GM12878 (cell line): ENCODE data around the gene RARB. TPM values are rescaled to one million over a fixed set of nuclear protein-coding genes. Genes with fewer than 3 reads are reported as not detected.

Experiments used
- POLR2AphosphoS5 ChIP-seq: IDR thresholded peaks from 2 replicates; pipeline ENCODE4 v1.6.1; 2011; ENCODE audit warnings: mild to moderate bottlenecking, low read length, inconsistent platforms
- polyA plus RNA-seq, 11 experiments: library from polyadenylated mRNA; depleted of rRNA in 4 of 11; unstranded in 6 of 11; stranded (reverse) in 5 of 11; fragments of >200 nt; fragmentation: Nextera tagmentation in 4 of 11; fragmentation: Illumina TruSeq in 1 of 11; extraction: Ambion mirVana in 4 of 11; extraction: Trizol in 1 of 11; gene quantifications; 1 replicate in 1 of 11; 2 replicates in 10 of 11; pipeline versions ENCODE4 v1.2.1 to v1.2.3, GENCODE V29; 2011 to 2016; ENCODE audit warnings: inconsistent platforms in 2 of 11, missing spikeins in 2 of 11, low read depth in 1 of 11
- total RNA-seq, 4 experiments: library from RNA; depleted of rRNA in 3 of 4; stranded (reverse); fragments of >200 nt in 3 of 4; fragmentation: Illumina TruSeq in 1 of 4; extraction: Trizol in 1 of 4; gene quantifications; 2 replicates each; pipeline versions ENCODE4 v1.2.1 to v1.2.3, GENCODE V29; 2013 to 2021
- TF ChIP-seq, protein P1 (sequence below): fragments of 450-650 bp; IDR thresholded peaks from 2 replicates; pipeline ENCODE4 v1.6.1; 2017; ENCODE audit warnings: mild to moderate bottlenecking, moderate library complexity
- TF ChIP-seq, protein P2 (sequence below): fragments of 450-650 bp; IDR thresholded peaks from 2 replicates; pipeline ENCODE4 v1.6.1; 2016; ENCODE audit warnings: mild to moderate bottlenecking, moderate library complexity, borderline replicate concordance
- TF ChIP-seq, protein P3 (sequence below): fragments of 450-650 bp; IDR thresholded peaks from 2 replicates; pipeline ENCODE4 v1.6.1; 2017; ENCODE audit warnings: low read depth, mild to moderate bottlenecking, moderate library complexity

The RARB gene
- total and polyA plus RNA-seq, 10 of the 15 experiments (the other 5 are each of a cell fraction or from before 2014, with no cell fraction given) = 0.05 to 0.06 TPM; not detected in 8

DNA sequence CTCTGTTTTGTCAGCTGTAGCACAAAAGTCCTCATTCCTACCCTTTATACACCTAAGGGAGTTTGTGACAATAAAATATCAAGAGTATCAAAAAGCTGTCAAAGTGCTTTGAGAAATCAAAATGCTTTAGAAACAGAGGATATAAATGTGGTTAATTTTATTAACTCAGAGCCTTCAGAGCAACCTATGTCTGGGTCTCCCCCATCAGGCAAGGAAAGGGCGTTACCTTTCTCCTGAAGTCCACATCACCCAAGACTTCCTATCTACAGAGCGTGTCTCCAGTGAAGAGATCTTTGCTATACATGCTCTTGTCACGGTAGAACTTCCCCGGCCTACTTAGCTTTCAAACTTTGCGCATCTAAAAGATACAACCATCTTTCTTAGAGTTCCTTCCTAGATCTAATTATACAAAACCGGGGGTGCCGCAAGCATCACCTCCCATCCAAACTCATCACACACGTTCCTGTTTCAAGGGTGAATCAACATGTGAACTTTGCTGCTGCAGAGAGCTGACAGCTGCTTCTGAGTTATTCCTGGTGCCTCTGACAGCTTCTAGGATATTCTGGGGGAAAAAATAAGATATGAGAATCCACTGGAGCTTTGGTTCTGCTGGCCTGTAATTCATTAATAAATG is 93.0 kb downstream of the RARB start (continued):
- TF ChIP-seq, protein P1, sequence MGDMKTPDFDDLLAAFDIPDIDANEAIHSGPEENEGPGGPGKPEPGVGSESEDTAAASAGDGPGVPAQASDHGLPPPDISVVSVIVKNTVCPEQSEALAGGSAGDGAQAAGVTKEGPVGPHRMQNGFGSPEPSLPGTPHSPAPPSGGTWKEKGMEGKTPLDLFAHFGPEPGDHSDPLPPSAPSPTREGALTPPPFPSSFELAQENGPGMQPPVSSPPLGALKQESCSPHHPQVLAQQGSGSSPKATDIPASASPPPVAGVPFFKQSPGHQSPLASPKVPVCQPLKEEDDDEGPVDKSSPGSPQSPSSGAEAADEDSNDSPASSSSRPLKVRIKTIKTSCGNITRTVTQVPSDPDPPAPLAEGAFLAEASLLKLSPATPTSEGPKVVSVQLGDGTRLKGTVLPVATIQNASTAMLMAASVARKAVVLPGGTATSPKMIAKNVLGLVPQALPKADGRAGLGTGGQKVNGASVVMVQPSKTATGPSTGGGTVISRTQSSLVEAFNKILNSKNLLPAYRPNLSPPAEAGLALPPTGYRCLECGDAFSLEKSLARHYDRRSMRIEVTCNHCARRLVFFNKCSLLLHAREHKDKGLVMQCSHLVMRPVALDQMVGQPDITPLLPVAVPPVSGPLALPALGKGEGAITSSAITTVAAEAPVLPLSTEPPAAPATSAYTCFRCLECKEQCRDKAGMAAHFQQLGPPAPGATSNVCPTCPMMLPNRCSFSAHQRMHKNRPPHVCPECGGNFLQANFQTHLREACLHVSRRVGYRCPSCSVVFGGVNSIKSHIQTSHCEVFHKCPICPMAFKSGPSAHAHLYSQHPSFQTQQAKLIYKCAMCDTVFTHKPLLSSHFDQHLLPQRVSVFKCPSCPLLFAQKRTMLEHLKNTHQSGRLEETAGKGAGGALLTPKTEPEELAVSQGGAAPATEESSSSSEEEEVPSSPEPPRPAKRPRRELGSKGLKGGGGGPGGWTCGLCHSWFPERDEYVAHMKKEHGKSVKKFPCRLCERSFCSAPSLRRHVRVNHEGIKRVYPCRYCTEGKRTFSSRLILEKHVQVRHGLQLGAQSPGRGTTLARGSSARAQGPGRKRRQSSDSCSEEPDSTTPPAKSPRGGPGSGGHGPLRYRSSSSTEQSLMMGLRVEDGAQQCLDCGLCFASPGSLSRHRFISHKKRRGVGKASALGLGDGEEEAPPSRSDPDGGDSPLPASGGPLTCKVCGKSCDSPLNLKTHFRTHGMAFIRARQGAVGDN = no peak
- no peak for TF ChIP-seq POLR2AphosphoS5
- TF ChIP-seq, protein P2, sequence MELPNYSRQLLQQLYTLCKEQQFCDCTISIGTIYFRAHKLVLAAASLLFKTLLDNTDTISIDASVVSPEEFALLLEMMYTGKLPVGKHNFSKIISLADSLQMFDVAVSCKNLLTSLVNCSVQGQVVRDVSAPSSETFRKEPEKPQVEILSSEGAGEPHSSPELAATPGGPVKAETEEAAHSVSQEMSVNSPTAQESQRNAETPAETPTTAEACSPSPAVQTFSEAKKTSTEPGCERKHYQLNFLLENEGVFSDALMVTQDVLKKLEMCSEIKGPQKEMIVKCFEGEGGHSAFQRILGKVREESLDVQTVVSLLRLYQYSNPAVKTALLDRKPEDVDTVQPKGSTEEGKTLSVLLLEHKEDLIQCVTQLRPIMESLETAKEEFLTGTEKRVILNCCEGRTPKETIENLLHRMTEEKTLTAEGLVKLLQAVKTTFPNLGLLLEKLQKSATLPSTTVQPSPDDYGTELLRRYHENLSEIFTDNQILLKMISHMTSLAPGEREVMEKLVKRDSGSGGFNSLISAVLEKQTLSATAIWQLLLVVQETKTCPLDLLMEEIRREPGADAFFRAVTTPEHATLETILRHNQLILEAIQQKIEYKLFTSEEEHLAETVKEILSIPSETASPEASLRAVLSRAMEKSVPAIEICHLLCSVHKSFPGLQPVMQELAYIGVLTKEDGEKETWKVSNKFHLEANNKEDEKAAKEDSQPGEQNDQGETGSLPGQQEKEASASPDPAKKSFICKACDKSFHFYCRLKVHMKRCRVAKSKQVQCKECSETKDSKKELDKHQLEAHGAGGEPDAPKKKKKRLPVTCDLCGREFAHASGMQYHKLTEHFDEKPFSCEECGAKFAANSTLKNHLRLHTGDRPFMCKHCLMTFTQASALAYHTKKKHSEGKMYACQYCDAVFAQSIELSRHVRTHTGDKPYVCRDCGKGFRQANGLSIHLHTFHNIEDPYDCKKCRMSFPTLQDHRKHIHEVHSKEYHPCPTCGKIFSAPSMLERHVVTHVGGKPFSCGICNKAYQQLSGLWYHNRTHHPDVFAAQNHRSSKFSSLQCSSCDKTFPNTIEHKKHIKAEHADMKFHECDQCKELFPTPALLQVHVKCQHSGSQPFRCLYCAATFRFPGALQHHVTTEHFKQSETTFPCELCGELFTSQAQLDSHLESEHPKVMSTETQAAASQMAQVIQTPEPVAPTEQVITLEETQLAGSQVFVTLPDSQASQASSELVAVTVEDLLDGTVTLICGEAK = no peak
- TF ChIP-seq, protein P3, sequence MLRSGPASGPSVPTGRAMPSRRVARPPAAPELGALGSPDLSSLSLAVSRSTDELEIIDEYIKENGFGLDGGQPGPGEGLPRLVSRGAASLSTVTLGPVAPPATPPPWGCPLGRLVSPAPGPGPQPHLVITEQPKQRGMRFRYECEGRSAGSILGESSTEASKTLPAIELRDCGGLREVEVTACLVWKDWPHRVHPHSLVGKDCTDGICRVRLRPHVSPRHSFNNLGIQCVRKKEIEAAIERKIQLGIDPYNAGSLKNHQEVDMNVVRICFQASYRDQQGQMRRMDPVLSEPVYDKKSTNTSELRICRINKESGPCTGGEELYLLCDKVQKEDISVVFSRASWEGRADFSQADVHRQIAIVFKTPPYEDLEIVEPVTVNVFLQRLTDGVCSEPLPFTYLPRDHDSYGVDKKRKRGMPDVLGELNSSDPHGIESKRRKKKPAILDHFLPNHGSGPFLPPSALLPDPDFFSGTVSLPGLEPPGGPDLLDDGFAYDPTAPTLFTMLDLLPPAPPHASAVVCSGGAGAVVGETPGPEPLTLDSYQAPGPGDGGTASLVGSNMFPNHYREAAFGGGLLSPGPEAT = no peak
